ENCODE data around the gene HDGF. TPM values are rescaled to one million over a fixed set of nuclear protein-coding genes. Genes with fewer than 3 reads are reported as not detected.

HDGF gene
- total RNA-seq, 3 donors from 2014 or later (not counting 1 experiment from before 2014, with no cell fraction given), result 95.3 to 110 (median 96.6) TPM

- WGBS (ENCODE audit: insufficient coverage), result 73% methylated on average over 3 of the region's 3 CpGs
- Mint-ChIP-seq H3K9me3 (no peaks in the 10 kb centered on the region), H3K4me1 (peaks cover 5 to 20% of the 10 kb centered on the region in 2 donors), H3K36me3 (peaks cover 12% of the 10 kb centered on the region), H3K4me3 (no peak overlapping the region), H3K27ac (no peak overlapping the region), H3K27me3 (ENCODE audit: low read depth in 2 of 2) (no peaks in the 10 kb centered on the region)
- H3K27me3 ChIP-seq (ENCODE audit: control insufficient read depth, insufficient read depth, low read length), result no peaks in the 10 kb centered on the region
- no peak for TF ChIP-seq CTCF (IDR thresholded peaks at IDR 0.05)
- H3K36me3 ChIP-seq (ENCODE audit: control insufficient read depth, insufficient read depth, low read length), result peaks cover 6% of the 10 kb centered on the region
- no peak for DNase-seq
- no peak for ATAC-seq
- H3K9me3 ChIP-seq (ENCODE audit: control insufficient read depth, insufficient read depth, low read length), result no peaks in the 10 kb centered on the region
- no peaks in the 10 kb centered on the region for H3K4me1 ChIP-seq (ENCODE audit: control insufficient read depth, insufficient read depth, low read length)
- H3K4me3 ChIP-seq (ENCODE audit: low read length), result no peak overlapping the region
- intact Hi-C loops (cut with micrococcal nuclease), result no loop called here
- no peak overlapping the region for H3K27ac ChIP-seq (ENCODE audit: low read length)
Measured at GRCh38 chr1:156712626-156713025, 38.8 kb downstream of the HDGF start.

GRCh38 chr1:156711011-156711817 is 40.3 kb downstream of the HDGF start:
- H3K27ac Mint-ChIP-seq, result no peak overlapping the region
- H3K4me3 ChIP-seq (ENCODE audit: low read length), result no peak overlapping the region
- intact Hi-C loops (cut with micrococcal nuclease), result no loop called here
- H3K9me3 Mint-ChIP-seq, result no peaks in the 10 kb centered on the region
- no peaks in the 10 kb centered on the region for H3K27me3 ChIP-seq (ENCODE audit: control insufficient read depth, insufficient read depth, low read length)
- H3K27me3 Mint-ChIP-seq (ENCODE audit: low read depth in 2 of 2), result peaks cover 0 to 3% of the 10 kb centered on the region in 2 donors
- peaks cover 7% of the 10 kb centered on the region for H3K36me3 Mint-ChIP-seq
- DNase-seq (no peak), ATAC-seq (no peak)
- no peak for TF ChIP-seq CTCF (IDR thresholded peaks at IDR 0.05)
- H3K9me3 ChIP-seq (ENCODE audit: control insufficient read depth, insufficient read depth, low read length), result no peaks in the 10 kb centered on the region
- H3K27ac ChIP-seq (ENCODE audit: low read length), result no peak overlapping the region
- H3K4me1 ChIP-seq (ENCODE audit: control insufficient read depth, insufficient read depth, low read length), result peaks cover 9% of the 10 kb centered on the region
- peaks cover 3% of the 10 kb centered on the region for H3K36me3 ChIP-seq (ENCODE audit: control insufficient read depth, insufficient read depth, low read length)
- WGBS (ENCODE audit: insufficient coverage), result 94% methylated on average over 7 of the region's 9 CpGs
- H3K4me1 Mint-ChIP-seq, result peaks cover 6 to 26% of the 10 kb centered on the region in 2 donors
- H3K4me3 Mint-ChIP-seq, result no peak overlapping the region

GRCh38 chr1:156709757-156710489 is 41.6 kb downstream of the HDGF start:
- Mint-ChIP-seq H3K9me3 (no peaks in the 10 kb centered on the region), H3K27me3 (ENCODE audit: low read depth in 2 of 2) (peaks cover 0 to 6% of the 10 kb centered on the region in 2 donors), H3K4me1 (peaks cover 11 to 26% of the 10 kb centered on the region in 2 donors), H3K4me3 (no peak overlapping the region), H3K27ac (no peak overlapping the region), H3K36me3 (no peaks in the 10 kb centered on the region)
- DNase-seq, result no peak
- H3K36me3 ChIP-seq (ENCODE audit: control insufficient read depth, insufficient read depth, low read length), result no peaks in the 10 kb centered on the region
- no peaks in the 10 kb centered on the region for H3K9me3 ChIP-seq (ENCODE audit: control insufficient read depth, insufficient read depth, low read length)
- no peak for ATAC-seq
- H3K27me3 ChIP-seq (ENCODE audit: control insufficient read depth, insufficient read depth, low read length), result peaks cover 5% of the 10 kb centered on the region
- H3K4me3 ChIP-seq (ENCODE audit: low read length), result no peak overlapping the region
- peaks cover 22% of the 10 kb centered on the region for H3K4me1 ChIP-seq (ENCODE audit: control insufficient read depth, insufficient read depth, low read length)
- no peak for TF ChIP-seq CTCF (IDR thresholded peaks at IDR 0.05)
- intact Hi-C loops (cut with micrococcal nuclease), result no loop called here
- no peak overlapping the region for H3K27ac ChIP-seq (ENCODE audit: low read length)
- 85% methylated on average over 10 of the region's 11 CpGs for WGBS (ENCODE audit: insufficient coverage)

All from natural killer cell (primary cell).